Medulla oblongata (tissue), 1 donor: ENCODE results near the gene RNASEH2B.

Experiments used
- DNase-seq: peaks from one replicate; pipeline ENCODE4 v3.0.0-alpha.2; 2015; ENCODE audit errors: extremely low spot score

Gene RNASEH2B

GRCh38 chr13:50907781-50908180 lies 1.8 kb upstream of the RNASEH2B start:
- no peak for DNase-seq

- no peak for DNase-seq
Observed at GRCh38 chr13:50908371-50908770, 1.2 kb upstream of the RNASEH2B start.

GRCh38 chr13:50910485-50910805 lies 854 bp downstream of the RNASEH2B start:
- DNase-seq: peak; percentile 28

GRCh38 chr13:50911081-50911631 lies 1.6 kb downstream of the RNASEH2B start:
- no peak for DNase-seq

DNA sequence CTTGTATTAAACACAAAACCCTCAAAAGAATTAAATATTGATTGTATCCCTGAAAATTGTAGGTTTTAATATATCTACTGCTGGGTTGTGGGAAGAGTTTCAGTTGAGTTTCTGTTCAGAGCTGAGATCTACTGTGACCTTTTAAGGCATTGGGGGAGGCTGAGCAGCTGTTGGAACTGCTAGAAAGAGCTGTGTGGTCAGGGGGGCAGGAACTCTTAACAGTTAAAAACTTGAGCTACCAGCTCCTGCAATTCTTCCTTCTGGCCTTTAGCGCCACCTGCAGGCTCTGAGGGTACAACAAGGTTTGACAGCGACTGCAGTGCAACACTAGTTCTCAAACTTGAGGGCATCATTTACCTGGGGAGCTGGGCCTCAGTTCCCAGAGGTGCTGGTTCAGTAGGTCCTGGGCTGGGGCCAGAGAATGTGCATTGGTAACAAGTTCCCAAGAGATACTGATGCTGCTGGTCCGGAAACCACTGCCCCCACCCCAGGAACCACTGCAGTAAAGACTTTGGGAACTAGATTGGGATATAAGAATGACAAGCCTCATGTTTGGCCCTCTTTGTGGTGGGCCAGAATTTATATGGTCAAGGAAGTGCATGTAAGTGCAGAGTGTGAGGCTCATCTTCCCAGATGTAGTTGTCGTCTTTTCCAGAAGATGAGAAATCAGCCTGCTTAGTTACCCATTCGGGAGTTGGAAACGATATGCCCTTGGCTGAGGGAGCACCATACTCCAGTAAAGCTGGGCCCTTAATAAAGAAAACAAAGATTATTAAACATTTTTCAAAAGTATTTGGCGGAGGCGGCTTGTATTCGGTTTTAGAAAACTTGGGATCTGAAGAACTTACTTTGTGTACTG lies 2.6 kb downstream of the RNASEH2B start:
- DNase-seq: peak; percentile 93

GRCh38 chr13:50912851-50913250 lies 3.3 kb downstream of the RNASEH2B start:
- DNase-seq: no peak

GRCh38 chr13:50914176-50914700 lies 4.6 kb downstream of the RNASEH2B start:
- DNase-seq: no peak

GRCh38 chr13:50914848-50915247 lies 5.3 kb downstream of the RNASEH2B start:
- no peak for DNase-seq

DNA sequence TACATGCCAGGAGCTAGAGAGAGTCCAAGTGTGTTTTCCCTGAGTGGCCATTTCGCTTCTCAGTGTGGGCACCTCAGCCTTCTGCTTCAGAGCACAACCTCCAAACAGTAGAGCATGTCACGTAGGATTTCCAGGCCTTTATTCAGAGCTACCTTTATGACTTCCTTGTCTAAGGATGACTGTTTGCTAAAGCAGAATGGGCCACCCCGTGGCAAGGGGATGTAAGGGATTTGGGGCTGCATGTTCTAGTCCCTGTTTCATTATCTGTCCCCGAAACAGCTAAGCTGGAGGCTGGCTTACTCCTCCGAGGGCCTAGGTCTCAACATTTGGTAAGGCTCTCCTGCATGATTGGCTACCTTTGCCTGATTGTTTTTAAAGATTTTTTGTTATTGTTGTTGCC lies 6.0 kb downstream of the RNASEH2B start:
- no peak for DNase-seq

GRCh38 chr13:50916701-50917184 lies 7.2 kb downstream of the RNASEH2B start:
- peak; percentile 74 for DNase-seq

- DNase-seq: no peak
Observed at GRCh38 chr13:50917572-50917971, 8.0 kb downstream of the RNASEH2B start.

GRCh38 chr13:50918567-50918966 lies 9.0 kb downstream of the RNASEH2B start:
- no peak for DNase-seq

DNA sequence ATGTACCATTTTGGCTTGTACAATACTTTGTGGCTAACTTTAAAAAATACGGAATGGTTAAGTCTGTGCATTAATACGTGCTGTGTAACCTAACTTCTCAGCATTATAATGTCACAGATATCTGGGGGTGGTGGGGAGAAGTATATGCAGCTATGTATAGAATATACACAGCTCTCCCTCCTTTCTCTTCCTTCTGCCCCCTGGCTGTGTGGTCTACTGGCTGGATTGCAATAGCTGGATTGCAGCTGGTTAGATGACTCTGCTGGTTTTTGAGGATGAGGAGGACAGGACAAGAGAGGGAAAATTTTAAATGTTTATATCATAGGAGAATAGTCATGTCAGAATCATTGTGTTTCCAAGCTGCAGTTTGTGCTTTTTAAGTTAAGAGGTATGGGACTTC lies 9.7 kb downstream of the RNASEH2B start:
- DNase-seq: no peak

- DNase-seq: no peak
Observed at GRCh38 chr13:50921706-50922105, 12.1 kb downstream of the RNASEH2B start.

DNA sequence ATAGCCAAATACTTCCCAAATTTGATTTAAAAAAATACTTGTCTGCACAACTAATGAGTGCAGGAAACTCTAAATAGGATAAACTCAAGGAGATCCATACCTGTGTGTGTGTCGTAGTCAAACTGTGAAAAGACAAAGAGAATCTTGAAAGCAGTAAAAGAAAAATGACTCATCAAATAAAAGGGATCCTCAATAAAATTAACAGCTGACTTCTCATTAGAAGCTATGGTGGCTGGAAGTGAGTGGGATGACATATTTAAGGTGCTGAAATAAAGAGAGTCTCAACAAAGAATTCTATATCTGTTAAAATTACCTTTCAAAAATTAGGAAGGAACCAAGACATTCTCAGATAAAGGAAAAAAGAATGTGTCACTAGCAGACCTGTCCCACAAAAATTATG lies 13.7 kb downstream of the RNASEH2B start:
- DNase-seq: no peak

GRCh38 chr13:50924025-50924424 lies 14.4 kb downstream of the RNASEH2B start:
- DNase-seq: no peak

DNA sequence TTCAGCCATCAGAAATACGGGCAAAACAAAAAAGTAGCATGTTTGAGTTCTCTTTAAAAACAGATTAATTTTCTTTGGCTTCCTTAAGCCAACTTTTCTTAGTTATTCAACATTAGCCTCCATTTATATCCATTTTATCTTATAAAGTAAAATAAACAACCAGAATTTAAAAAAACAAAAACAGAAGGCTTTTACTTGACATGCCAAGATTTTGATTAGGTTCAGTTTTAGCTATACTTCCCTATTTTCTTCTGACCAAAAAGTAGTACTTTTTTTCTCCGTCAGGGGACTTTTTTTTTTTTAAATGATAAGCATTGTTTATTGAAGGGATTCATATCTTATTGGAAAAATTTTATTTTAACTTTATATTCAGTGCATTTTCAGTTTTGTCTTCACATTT lies 18.1 kb downstream of the RNASEH2B start:
- DNase-seq: no peak

DNA sequence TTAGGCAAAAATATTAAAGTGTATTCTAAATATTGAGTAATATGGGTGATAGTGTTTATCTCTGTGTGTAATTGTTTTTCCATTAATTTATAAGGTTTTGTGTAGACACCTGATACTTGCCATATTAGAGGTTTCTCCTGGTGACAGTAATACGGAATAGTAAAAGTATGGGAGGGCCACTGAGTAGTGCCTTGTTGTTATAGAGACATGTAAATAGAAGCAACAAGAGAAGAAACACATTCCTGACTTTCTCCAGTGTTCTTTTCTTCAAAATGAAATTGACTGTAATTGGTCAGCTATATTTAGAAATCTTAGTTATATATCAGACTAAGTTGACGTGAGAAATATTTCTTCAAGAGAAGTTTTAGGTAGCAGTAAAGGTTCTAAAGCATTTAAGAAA lies 18.5 kb downstream of the RNASEH2B start:
- DNase-seq: no peak

GRCh38 chr13:50928659-50929462 lies 19.3 kb downstream of the RNASEH2B start:
- no peak for DNase-seq

GRCh38 chr13:50932091-50932490 lies 22.5 kb downstream of the RNASEH2B start:
- no peak for DNase-seq

- no peak for DNase-seq
Observed at GRCh38 chr13:50934735-50935435, 25.3 kb downstream of the RNASEH2B start.

GRCh38 chr13:50936679-50937078 lies 27.1 kb downstream of the RNASEH2B start:
- no peak for DNase-seq
